ENCODE measurements around the gene MAP2K1.
"Not testable (repeated sequence)": the region's sequence is repeated elsewhere in the genome, so short reads cannot be mapped to it uniquely, and the experiment has no call there.

The MAP2K1 gene

DNA sequence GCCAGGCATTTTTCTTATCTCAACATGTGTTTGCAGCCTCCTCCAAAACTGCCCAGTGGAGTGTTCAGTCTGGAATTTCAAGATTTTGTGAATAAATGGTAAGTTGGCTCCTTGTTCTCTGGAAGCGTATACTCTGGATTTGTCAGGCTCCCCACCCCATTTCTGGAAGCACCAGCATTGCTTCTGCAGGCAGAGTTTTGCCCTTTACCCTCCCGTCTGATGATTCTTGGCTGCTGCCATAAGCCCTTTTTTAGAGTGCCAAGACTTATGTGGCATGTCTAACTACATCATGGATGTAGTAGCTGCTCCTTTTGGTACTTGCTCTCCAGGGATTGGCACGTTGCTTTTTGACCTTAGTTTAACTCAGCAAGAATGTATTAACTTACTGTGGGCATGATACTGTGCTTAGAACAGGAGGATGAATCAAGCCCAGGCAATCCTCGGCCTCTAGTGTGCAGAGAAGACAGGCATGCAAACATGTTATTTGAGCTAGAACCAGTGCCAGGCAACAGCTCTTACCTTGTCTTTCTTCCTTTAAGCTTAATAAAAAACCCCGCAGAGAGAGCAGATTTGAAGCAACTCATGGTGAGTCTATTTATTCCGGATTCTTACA lies 102.6 kb downstream of the MAP2K1 start:
- DNase-seq (ENCODE audit: low read depth, low spot score), result no peak
- H3K36me3 ChIP-seq (ENCODE audit: control insufficient read depth, insufficient read depth, low read length), result peaks cover 25% of the 10 kb centered on the region; the same call in 1 of the 2 replicates
- no peak overlapping the region for H3K27ac ChIP-seq (ENCODE audit: low read length)
- no peaks in the 10 kb centered on the region for H3K4me1 ChIP-seq (ENCODE audit: control insufficient read depth, insufficient read depth, low read length)
- no peaks in the 10 kb centered on the region for H3K27me3 ChIP-seq (ENCODE audit: control insufficient read depth, insufficient read depth, low read length)
- H3K4me3 ChIP-seq (ENCODE audit: low read length), result no peak overlapping the region
- no CpG with 5 or more reads among the region's 6 CpGs for WGBS (ENCODE audit: insufficient coverage, insufficient read length)
- H3K9me3 ChIP-seq (ENCODE audit: control insufficient read depth, insufficient read depth, low read length), result no peaks in the 10 kb centered on the region

DNA sequence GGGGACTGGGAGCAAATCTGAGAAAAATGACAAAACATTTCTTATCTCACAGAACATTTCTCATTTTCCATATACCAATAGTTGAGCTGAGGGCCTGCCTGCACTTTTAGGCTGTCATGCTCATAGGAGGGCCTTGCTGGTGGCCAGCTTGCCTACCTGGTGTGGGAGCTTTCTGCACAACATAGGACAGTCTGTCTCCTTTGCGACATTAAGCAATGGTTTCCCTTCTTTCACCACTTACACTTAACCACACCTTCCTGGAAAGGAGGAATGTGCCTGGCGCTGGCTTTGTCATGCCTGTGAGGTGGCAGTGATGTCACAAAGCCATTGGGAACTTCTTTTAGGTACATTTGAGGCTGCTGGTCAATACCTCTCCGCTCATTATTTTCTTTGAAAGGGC lies 105.1 kb downstream of the MAP2K1 start:
- Histone ChIP-seq H3K4me3 (ENCODE audit: low read length) (no peak overlapping the region), H3K27me3 (ENCODE audit: control insufficient read depth, insufficient read depth, low read length) (no peaks in the 10 kb centered on the region), H3K36me3 (ENCODE audit: control insufficient read depth, insufficient read depth, low read length) (peaks cover 25% of the 10 kb centered on the region; the same call in 1 of the 2 replicates), H3K4me1 (ENCODE audit: control insufficient read depth, insufficient read depth, low read length) (no peaks in the 10 kb centered on the region), H3K9me3 (ENCODE audit: control insufficient read depth, insufficient read depth, low read length) (no peaks in the 10 kb centered on the region), H3K27ac (ENCODE audit: low read length) (no peak overlapping the region)
- no CpG with 5 or more reads among the region's 3 CpGs for WGBS (ENCODE audit: insufficient coverage, insufficient read length)
- no peak for DNase-seq (ENCODE audit: low read depth, low spot score)

DNA sequence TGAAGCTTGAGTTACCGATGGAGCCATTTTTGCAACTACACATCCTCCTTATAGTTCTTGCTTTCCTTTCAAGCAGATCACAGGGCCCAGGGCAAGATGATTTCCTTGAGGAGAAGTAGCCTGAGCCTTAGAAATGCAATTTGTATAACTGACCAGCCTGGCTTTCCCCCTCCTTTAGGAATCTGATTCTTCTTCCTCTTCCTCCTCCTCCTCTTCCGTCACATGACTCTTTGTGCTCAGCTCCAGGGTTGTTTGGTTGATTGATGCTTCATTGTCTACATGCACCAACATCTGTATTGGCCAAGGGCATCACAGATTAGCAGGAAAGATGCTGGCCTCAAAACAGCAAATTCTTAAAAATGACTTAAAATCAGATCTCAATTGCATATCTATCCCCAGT lies 107.5 kb downstream of the MAP2K1 start:
- no peaks in the 10 kb centered on the region for H3K4me1 ChIP-seq (ENCODE audit: control insufficient read depth, insufficient read depth, low read length)
- no peak overlapping the region for H3K27ac ChIP-seq (ENCODE audit: low read length)
- H3K9me3 ChIP-seq (ENCODE audit: control insufficient read depth, insufficient read depth, low read length), result no peaks in the 10 kb centered on the region
- WGBS (ENCODE audit: insufficient coverage, insufficient read length), result no CpG with 5 or more reads among the region's 2 CpGs
- H3K27me3 ChIP-seq (ENCODE audit: control insufficient read depth, insufficient read depth, low read length), result no peaks in the 10 kb centered on the region
- no peak for DNase-seq (ENCODE audit: low read depth, low spot score)
- peaks cover 20% of the 10 kb centered on the region; the same call in 1 of the 2 replicates for H3K36me3 ChIP-seq (ENCODE audit: control insufficient read depth, insufficient read depth, low read length)
- H3K4me3 ChIP-seq (ENCODE audit: low read length), result no peak overlapping the region

DNA sequence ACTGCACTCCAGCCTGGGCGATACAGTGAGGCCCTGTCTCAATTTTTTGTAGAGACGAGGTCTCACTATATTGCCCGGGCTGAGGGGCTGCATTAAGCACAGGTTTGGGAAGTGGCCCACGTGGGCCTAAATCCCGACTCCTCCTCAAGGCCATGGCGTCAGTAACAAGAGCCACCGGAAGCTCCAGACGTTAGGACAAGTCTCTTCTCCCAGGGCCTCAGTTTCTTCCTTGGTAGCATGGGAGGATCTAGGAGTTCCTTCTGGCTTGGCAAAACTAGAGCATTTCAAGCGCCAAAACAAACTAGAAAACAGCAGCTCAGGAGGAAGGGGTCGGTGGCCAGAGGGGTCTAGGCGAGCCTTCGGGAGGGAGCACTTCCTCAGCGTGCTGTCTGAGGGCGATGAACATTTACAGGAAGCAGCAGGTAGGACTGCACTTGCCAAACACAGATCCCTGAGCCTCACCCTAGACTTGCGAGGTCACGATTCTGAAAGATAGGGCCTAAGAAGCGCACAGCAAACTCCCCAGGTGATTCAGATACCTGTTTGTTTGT lies 110.3 kb downstream of the MAP2K1 start:
- Histone ChIP-seq H3K9me3 (ENCODE audit: control insufficient read depth, insufficient read depth, low read length) (no peaks in the 10 kb centered on the region), H3K4me3 (ENCODE audit: low read length) (peak overlapping the region; percentile 36; the same call in 1 of the 2 replicates), H3K4me1 (ENCODE audit: control insufficient read depth, insufficient read depth, low read length) (no peaks in the 10 kb centered on the region), H3K27me3 (ENCODE audit: control insufficient read depth, insufficient read depth, low read length) (no peaks in the 10 kb centered on the region), H3K27ac (ENCODE audit: low read length) (no peak overlapping the region), H3K36me3 (ENCODE audit: control insufficient read depth, insufficient read depth, low read length) (peaks cover 26% of the 10 kb centered on the region)
- WGBS (ENCODE audit: insufficient coverage, insufficient read length), result no CpG with 5 or more reads among the region's 17 CpGs
- no peak for DNase-seq (ENCODE audit: low read depth, low spot score)

DNA sequence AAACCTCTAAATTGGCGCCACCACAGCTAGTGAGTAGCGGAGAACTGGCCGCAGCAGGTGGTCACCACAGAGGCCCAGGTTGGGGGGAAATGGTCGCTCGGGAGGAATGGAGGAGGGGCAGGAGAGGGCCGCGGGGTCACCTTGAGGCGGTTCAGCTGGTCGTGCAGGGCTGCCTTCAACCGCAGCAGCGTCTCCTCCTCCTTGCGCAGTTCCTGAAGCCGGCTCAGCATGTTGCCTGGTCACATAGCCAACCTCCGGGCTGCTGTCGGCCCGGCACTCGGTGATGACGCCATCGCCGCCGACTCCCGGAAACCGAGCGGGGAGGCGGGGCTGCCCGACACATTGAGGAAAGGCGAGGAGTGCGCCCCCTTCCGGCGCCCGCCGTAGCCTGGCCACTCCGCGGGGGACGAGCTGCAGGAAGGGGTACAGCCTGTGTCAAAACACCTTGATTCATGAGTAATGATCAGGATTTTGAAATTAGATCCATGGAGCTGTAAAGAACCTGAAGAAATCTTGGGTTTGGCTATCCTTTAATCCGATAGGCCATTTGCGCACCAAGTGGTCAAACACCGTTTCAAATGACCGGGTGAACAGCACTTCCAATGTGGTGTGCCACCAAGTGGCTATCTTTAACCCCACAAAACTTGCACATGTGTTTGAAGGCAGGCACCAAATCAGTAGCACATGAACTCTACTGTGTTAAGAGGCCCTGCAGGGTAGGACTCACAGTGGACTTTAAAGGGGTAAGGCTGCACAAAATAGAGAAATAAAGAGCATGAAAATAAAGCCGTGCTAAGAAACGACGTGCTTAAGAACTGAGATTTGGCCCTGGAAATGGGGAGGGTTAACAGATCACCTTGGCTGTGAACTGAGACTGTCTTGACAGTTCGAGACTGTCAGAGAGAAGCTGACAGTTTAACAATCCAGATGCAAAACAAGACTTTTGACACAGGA lies 111.1 kb downstream of the MAP2K1 start, which contains the start of gene SNAPC5:
TSS of gene SNAPC5 (minus strand) at position 261 of the 954 bp plus-strand sequence. CDS start at position 230, 31 bp downstream.
- no CpG with 5 or more reads among the region's 43 CpGs for WGBS (ENCODE audit: insufficient coverage, insufficient read length)
- Histone ChIP-seq H3K27ac (ENCODE audit: low read length) (no peak within 1 kb of the TSS), H3K4me3 (ENCODE audit: low read length) (peak within 1 kb of the TSS; percentile 36; the same call in 1 of the 2 replicates), H3K9me3 (ENCODE audit: control insufficient read depth, insufficient read depth, low read length) (no peaks in the 10 kb centered on the region), H3K4me1 (ENCODE audit: control insufficient read depth, insufficient read depth, low read length) (no peaks in the 10 kb centered on the region), H3K27me3 (ENCODE audit: control insufficient read depth, insufficient read depth, low read length) (no peaks in the 10 kb centered on the region), H3K36me3 (ENCODE audit: control insufficient read depth, insufficient read depth, low read length) (peaks cover 29% of the 10 kb centered on the region)
- peak; percentile 92 for DNase-seq (ENCODE audit: low read depth, low spot score)

DNA sequence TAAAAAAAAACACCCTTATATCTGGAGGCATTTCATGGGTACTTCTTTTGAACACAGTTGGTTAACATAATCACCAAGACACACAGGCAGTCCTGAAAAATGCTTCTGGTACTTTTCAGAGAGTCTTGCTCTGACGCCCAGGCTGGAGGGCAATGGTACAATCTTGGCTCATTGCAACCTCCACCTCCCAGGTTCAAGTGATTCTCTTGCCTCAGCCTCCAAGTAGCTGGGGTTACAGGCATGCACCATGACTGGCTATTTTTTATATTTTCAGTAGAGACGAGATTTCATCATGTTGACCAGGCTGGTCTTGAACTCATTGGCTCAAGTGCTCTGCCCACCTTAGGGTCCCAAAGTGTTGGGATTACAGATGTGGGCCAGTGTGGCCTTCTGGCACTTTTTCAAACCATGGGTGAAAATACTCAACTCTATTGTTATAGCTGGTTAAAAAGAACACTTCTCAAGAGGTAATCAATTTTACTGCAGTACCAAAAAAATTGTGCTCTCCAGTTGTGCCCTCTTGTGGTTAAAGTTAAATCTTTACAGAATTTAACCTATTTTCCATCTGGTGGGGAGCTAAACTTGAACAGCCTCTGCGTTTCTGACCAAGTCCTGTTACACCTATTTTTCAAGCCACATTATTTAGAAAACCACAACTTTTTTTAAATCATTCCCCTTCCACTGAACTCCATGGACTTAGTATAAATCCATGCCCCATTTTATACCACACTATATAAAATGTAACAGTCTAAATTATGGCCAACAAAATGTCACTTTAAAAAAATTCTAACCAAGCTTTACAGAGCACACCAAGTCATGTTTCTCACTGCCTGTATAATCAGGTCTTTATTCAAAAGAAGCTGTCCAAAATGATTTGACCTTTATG lies 112.0 kb downstream of the MAP2K1 start:
- no peaks in the 10 kb centered on the region for H3K27me3 ChIP-seq (ENCODE audit: control insufficient read depth, insufficient read depth, low read length)
- H3K4me1 ChIP-seq (ENCODE audit: control insufficient read depth, insufficient read depth, low read length), result no peaks in the 10 kb centered on the region
- no peak for DNase-seq (ENCODE audit: low read depth, low spot score)
- no peak overlapping the region for H3K27ac ChIP-seq (ENCODE audit: low read length)
- H3K9me3 ChIP-seq (ENCODE audit: control insufficient read depth, insufficient read depth, low read length), result no peaks in the 10 kb centered on the region
- H3K36me3 ChIP-seq (ENCODE audit: control insufficient read depth, insufficient read depth, low read length), result peaks cover 35% of the 10 kb centered on the region
- H3K4me3 ChIP-seq (ENCODE audit: low read length), result no peak overlapping the region
- no CpG with 5 or more reads among the region's 3 CpGs for WGBS (ENCODE audit: insufficient coverage, insufficient read length)

DNA sequence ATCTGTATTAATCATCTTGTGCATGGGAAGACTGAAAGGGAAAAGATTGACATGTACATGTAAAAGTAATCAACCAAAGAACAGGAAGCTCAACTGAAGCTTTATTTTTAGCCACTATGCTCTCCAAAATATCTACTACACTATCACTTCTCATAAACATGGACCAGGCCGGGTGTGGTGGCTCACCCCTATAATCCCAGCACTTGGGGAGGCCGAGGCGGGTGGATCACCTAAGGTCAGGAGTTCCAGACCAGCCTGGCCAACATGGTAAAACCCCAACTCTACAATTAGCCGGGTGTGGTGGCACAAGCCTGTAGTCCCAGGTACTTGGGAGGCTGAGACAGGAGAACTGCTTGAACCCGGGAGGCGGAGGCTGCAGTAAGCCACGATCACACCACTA lies 113.6 kb downstream of the MAP2K1 start:
- not testable (repeated sequence) for DNase-seq (ENCODE audit: low read depth, low spot score); H3K9me3 ChIP-seq (ENCODE audit: control insufficient read depth, insufficient read depth, low read length); H3K4me1 ChIP-seq (ENCODE audit: control insufficient read depth, insufficient read depth, low read length); H3K4me3 ChIP-seq (ENCODE audit: low read length); H3K27me3 ChIP-seq (ENCODE audit: control insufficient read depth, insufficient read depth, low read length); H3K27ac ChIP-seq (ENCODE audit: low read length)
- WGBS (ENCODE audit: insufficient coverage, insufficient read length), result no CpG with 5 or more reads among the region's 7 CpGs
- H3K36me3 ChIP-seq (ENCODE audit: control insufficient read depth, insufficient read depth, low read length), result peaks cover 35% of the 10 kb centered on the region

DNA sequence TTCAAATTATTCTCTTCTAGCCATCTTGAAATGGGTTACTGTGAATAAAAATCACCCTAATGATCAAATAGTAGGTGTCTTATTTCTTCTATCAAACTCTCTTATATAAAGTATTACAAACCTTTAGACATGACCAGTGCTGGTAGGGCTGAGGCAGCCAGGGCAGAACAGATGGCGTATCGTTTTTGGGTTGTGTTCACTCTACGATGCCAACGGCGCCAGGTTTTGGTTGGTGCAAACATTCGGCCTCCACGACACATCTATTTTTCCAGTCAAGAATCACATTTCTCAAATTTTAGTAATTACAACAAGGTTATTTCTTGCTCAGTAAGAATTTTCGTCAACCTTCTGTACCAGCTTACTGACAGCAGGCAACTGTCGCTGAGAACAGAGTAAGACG lies 115.8 kb downstream of the MAP2K1 start:
- H3K4me3 ChIP-seq (ENCODE audit: low read length), result no peak overlapping the region
- no CpG with 5 or more reads among the region's 10 CpGs for WGBS (ENCODE audit: insufficient coverage, insufficient read length)
- H3K4me1 ChIP-seq (ENCODE audit: control insufficient read depth, insufficient read depth, low read length), result no peaks in the 10 kb centered on the region
- no peak overlapping the region for H3K27ac ChIP-seq (ENCODE audit: low read length)
- peaks cover 35% of the 10 kb centered on the region for H3K36me3 ChIP-seq (ENCODE audit: control insufficient read depth, insufficient read depth, low read length)
- no peaks in the 10 kb centered on the region for H3K27me3 ChIP-seq (ENCODE audit: control insufficient read depth, insufficient read depth, low read length)
- no peak for DNase-seq (ENCODE audit: low read depth, low spot score)
- no peaks in the 10 kb centered on the region for H3K9me3 ChIP-seq (ENCODE audit: control insufficient read depth, insufficient read depth, low read length)

DNA sequence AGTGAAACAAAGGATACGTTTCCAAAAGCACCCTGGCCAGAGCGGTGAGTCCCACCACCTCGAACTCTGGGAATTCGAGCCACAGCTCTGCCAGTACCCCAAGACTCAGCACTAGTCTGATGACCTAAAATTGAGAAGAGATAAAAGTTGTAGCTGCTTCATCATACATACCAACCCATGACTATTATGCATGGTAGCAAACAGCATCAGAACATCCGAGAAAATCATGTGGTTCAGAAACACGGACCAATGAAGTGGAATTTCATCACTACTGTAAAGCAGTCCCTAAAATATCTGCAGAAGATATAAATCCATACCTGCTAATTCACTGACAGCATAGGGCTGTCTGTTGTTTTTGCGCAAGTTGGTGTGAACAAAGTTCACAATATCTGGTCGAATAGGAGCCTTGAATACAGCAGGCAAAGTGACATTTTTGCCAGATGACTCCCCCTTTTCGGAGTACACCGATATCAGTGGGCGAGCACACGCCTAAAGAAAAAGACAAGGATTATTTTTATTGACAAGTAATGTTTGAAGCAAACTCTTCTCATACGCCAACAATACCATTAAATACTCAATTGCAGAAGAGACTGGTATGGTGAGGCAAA lies 116.4 kb downstream of the MAP2K1 start:
- H3K36me3 ChIP-seq (ENCODE audit: control insufficient read depth, insufficient read depth, low read length), result peaks cover 35% of the 10 kb centered on the region
- no CpG with 5 or more reads among the region's 13 CpGs for WGBS (ENCODE audit: insufficient coverage, insufficient read length)
- not testable (repeated sequence) for H3K9me3 ChIP-seq (ENCODE audit: control insufficient read depth, insufficient read depth, low read length)

More for the DNA sequence above, 116.4 kb downstream of the MAP2K1 start:
- not testable (repeated sequence) for H3K27me3 ChIP-seq (ENCODE audit: control insufficient read depth, insufficient read depth, low read length); DNase-seq (ENCODE audit: low read depth, low spot score); H3K27ac ChIP-seq (ENCODE audit: low read length); H3K4me1 ChIP-seq (ENCODE audit: control insufficient read depth, insufficient read depth, low read length)
- peak overlapping the region; percentile 21; the same call in 1 of the 2 replicates for H3K4me3 ChIP-seq (ENCODE audit: low read length)

All from iPS DF 6.9 (cell line).